NCI-H748 (cell line): ENCODE results near the gene TRAPPC1.

Experiments
- DNase-seq: peaks from one replicate; lab custom pipeline; 2025; ENCODE audit not compliant: unreplicated experiment; lab: John Stamatoyannopoulos, UW

The TRAPPC1 gene

DNA sequence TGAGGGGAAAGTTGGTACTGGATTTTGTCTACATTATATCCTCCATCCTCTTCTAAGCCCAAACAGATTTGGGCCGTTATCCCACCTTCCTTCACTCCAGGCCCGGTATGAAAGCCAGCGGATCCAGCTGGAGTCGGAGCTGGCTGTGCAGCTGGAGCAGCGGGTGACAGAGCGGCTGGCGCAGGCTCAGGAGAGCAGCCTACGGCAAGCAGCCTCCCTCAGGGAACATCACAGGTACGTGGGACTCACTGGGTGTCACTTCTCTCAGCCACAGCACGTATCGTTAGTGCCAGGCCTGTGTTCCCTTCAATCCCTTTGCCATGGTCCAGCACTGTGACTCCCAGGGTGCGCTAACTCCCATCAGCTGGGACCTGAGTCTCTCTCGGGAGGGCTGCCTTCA lies 11.5 kb upstream of the TRAPPC1 start:
- no peak for DNase-seq

GRCh38 chr17:7940743-7941142 lies 9.0 kb upstream of the TRAPPC1 start:
- no peak for DNase-seq

DNA sequence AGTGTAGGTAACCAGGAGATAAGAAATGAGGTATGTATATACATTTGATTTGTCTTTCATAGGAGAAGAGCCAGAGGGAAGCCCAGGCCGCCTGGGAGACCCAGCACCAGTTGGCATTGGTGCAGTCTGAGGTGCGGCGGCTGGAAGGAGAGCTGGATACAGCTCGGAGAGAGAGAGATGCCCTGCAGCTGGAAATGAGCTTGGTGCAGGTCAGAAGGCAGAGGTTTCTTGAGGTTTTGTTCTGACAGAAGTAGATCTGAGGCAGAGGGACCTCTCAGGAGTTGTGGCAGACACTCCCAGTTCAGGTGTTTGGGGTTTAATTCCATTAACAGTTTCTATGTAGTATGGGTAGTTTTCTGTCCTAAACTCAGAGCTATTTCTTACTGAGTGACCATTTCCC lies 8.3 kb upstream of the TRAPPC1 start:
- DNase-seq: no peak

- no peak for DNase-seq
Observed at GRCh38 chr17:7935859-7936258, 4.1 kb upstream of the TRAPPC1 start.

DNA sequence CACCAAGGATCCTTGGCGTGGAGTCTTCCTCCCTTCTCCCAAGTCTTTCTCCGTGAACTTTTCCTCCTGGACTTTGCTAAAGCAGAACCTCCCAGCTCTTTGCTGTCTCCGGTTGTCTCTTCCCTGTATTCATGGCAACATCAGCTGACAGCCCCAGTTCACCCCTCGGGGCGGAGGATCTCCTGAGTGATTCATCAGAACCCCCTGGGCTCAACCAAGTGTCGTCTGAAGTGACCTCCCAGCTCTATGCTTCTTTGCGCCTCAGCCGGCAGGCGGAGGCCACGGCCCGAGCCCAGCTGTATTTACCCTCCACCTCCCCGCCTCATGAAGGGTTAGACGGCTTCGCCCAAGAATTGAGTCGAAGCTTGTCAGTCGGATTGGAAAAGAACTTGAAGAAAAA lies 1.2 kb upstream of the TRAPPC1 start:
- DNase-seq: peak; percentile 70

- DNase-seq: peak; percentile 56
Observed at GRCh38 chr17:7932483-7932891, 741 bp upstream of the TRAPPC1 start.

DNA sequence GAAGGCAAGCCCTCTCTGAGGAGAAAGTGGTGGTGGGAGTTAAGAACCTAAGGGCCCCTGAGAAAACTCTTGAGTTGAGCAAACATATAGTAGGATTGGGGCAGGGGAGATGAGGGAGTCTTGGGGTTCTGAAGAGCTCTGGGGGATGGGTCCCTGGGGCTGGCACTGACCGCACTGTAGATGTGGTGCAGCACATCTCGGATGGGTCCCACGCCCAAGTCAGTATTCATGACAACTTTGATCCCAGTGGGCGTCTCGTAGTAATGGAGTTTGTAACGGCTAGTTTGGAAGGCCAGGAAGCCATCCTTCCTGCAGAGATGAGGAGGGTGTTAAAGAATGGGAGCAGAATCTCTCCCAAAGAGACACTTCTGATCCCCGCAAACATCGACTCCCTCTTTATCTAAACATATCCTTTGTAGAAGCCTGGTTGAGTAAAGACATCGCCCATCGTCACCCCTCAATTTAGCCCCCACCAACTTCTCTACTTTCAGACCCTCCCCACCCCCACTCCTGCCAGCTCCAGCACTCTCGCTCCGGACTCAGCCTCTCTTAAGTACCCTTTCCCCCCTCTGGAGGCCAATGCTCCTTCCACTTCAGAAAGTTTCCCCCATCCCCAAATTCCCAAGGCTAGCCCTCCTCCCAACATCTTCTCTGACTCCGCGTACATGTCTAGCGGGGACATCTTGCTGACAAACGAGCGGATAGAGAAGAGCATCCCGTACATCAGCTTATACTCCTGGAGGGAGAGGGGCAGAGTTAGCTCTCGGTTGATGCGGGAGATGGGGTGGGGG lies 710 bp downstream of the TRAPPC1 start:
- DNase-seq: peak; percentile 54

DNA sequence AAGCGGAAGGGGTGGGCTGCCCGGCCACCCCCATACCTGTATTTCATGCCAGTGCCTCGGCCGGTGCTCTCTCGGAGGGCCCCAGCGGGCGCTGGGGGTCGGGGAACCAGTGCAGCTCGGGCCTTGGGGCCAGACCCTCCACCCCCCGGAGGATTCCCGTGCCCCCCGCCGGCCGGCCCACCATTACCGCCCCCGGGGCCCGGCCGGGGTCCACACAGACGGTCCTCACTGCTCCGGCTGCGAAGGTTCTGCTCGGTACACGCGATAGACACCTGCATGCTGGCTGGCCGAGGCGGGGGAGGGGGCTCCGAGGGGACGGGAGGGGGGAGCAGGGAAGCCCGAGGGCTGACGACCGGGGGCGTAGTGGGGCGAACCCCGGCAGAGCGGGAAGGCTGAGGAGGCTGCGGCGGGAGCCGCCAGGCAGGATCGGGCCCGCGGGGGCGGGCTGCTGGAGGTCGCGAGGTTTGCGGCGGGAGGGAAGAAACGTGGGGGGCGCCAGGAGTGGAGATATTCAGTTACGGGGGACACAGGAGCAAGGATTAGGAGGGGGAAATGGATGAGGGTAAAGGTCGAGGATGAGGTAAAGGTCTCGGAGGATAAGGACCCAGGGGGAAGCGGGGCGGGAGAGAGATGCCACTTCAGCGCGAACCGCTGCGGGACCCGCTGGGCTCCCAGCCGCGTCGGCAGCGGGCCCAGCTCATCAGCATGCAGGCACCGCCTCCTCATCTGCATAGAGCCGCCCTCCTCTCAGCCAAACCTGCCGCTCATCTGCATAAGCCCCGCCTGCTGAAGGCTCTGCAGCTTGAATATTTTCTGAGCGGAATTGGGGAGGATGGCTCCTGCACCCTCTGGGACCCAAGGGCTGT lies 2.4 kb downstream of the TRAPPC1 start, which contains the start of gene KCNAB3:
Gene KCNAB3 (minus strand): TSS at position 699 of the 866 bp plus-strand sequence. CDS start 421 bp downstream, at position 278.
- DNase-seq: no peak

- DNase-seq: no peak
Observed at GRCh38 chr17:7927596-7927995, 4.2 kb downstream of the TRAPPC1 start.

DNA sequence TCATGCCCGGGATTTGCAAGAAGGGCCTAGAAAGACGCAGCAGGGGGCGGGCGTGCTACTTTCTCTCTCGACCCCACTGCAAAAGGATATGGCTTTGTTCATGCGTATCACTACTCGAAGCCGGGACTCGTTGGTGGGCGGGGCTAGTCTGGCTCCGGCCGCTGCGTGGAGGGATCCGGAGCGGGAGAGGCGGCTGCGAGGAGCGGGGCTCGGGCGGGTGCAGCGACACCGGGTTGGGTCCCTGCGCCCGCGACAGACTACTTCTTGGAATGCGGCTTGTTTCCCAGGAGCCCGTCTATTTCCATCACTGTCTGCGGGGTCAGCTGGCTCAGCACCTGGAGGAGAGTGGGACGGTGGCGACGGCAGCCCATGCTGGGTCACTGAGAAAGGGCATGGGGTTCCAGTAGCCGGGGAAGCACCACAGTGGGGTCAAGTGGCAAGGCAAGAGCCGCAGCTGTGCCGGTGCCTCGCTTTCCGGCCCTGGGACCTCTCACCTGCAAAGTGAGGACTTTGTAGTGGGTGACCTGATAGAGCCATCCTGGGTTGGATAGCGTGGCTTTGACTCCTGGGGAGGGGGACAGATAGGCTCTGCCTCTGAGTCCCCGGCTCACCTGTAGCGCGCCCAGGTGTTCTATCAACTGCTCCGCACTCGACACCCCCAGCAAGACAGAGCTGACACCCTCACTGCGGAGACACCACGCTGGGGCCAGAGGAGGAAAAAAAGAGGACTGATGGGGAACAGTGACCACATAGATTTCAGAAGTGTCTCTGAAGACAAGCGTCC lies 8.7 kb downstream of the TRAPPC1 start:
- peak; percentile 80 for DNase-seq

- no peak for DNase-seq
Observed at GRCh38 chr17:7922269-7922844, 9.4 kb downstream of the TRAPPC1 start.

DNA sequence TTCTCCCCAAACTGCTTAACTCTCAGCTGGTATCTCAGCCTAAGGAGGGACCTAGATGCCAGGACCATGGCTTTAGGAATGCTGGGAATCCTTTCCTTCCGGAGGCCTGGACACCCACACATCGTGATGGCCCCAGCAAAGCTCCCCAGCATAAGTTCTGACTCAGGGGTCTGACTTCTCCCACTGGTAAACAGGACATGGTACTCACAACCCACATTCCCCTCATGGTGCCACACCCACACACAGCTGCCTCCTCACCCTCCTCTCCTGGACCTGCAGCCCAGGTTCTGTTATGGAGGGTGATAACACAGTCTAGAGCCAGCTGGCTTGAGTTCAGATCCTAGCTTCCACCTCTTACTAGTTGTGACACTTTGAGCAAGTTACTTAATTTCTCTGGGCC lies 14.9 kb downstream of the TRAPPC1 start:
- DNase-seq: no peak

DNA sequence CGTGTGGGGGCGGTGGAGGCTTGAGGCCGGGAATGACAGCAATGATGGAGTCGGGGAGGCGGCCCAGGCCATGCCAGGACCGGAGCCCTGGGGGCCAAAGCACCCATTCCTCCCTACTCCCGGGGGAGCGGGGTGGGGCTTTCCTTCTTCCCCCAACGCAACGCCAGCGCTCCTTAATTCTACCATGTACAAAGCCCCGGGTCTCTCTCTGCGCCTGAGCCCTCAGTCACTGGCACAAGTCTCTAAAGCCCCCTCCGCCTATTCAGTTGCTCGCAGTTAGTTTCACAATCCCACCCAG lies 15.4 kb downstream of the TRAPPC1 start:
- DNase-seq: no peak

- peak; percentile 99 for DNase-seq
Observed at GRCh38 chr17:7915611-7916384, 15.9 kb downstream of the TRAPPC1 start, which contains the start of gene RNF227. Gene RNF227, minus strand, starts transcription at chr17:7916289. Its CDS starts 94 bp downstream, at chr17:7916195.

DNA sequence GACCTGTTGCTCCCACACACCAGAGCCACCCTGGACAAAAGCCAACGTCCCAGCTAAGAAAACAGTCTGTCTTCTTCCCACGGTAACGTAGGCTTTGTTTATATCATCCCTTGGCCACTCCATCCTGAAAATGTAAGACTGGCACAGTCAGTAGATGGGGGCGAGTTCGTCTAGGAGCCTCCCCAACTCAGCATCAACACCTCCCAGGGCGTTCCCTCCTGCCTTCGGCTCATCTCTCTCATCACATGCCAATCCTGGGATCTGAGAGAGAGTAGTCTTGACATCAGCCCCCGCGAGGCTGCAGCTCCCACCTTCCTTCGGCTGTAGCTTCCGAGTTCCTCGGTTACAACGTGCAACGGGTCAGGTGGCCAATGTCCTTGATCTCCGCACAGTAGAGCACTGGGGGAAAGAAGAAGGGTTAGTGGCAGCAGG lies 16.6 kb downstream of the TRAPPC1 start:
- no peak for DNase-seq

- peak; percentile 73 for DNase-seq
Observed at GRCh38 chr17:7912927-7913524, 18.7 kb downstream of the TRAPPC1 start.

DNA sequence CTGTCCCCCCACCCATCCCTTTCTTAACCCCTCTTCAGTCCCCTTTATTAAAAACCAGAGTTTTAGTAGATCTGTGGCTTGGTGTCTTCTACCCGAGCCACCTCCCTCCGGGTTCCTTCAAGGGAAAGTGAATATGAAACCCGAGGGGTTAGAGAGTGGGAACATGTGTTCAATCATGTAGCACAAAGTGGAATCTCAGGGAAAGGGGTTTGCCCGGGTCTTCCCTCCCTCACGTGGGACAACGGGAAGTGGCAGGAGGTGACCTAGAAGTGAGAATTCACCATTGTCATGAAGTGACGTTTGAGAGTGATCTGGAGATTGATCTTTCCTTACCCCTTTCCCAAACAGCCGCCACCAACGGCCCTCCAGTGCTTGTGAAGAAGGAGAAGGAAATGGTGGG lies 20.6 kb downstream of the TRAPPC1 start:
- DNase-seq: no peak

GRCh38 chr17:7910711-7911110 lies 21.0 kb downstream of the TRAPPC1 start:
- no peak for DNase-seq

DNA sequence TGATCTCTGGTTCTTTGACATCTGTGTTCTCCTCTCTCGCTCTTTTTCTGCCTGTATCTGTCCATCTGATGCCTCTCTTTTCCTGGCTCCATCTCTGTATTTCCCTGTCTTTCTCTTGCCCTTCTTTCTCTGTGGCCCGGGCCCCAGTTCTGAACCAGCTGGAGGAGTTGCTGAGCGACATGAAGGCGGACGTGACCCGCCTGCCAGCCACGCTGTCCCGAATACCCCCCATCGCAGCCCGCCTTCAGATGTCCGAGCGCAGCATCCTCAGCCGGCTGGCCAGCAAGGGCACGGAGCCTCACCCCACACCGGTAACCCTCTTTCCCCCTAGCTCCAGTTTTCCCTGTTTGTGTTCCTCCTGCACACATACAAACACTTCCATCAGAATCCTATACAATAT lies 21.5 kb downstream of the TRAPPC1 start:
- no peak for DNase-seq

GRCh38 chr17:7909089-7909488 lies 22.7 kb downstream of the TRAPPC1 start:
- no peak for DNase-seq
